GM12878 (cell line): Measurements from ENCODE around the gene CPO. TPM values are rescaled to one million over a fixed set of nuclear protein-coding genes. Genes with fewer than 3 reads are reported as not detected.

Experiments
- ATAC-seq: fragments of 200-7000 bp; cut with Tn5 transposase; 3 replicates; pipeline ENCODE4 v1.9.1; 2020; ENCODE audit warnings: mild to moderate bottlenecking, moderate library complexity
- BruUV-seq: library from RNA; stranded (reverse); fragments of 400-500 nt; replicated peaks from 2 replicates; lab custom pipeline; 2021; lab: Mats Ljungman, UMichigan
- CTCF ChIA-PET: fragments of 300-600 bp; sonication (Branson Sonifier 250); formaldehyde crosslinking; extraction: SDS; loops from one replicate; lab custom pipeline; 2021; ENCODE audit warnings: inconsistent platforms; lab: Yijun Ruan, JAX
- POLR2A ChIA-PET: fragments of 350-600 bp; formaldehyde crosslinking; extraction: SDS; loops from one replicate; lab custom pipeline; 2021; ENCODE audit warnings: inconsistent platforms; lab: Charles Lee
- RAD21 ChIA-PET: fragments of 300-600 bp; sonication (Branson Sonifier 250); formaldehyde crosslinking; loops from one replicate; lab custom pipeline; 2023; ENCODE audit warnings: antibody characterized with exemption; ENCODE audit not compliant: unreplicated experiment; lab: Charles Lee
- SMC1A ChIA-PET: fragments of 300-600 bp; sonication (Branson Sonifier 250); formaldehyde crosslinking; loops from one replicate; lab custom pipeline; 2023; ENCODE audit not compliant: unreplicated experiment, uncharacterized antibody; lab: Charles Lee
- DNase-seq: peaks from one replicate; pipeline ENCODE4 v3.0.0-alpha.2; 2011; ENCODE audit warnings: low read depth, low spot score
- FAIRE-seq: peaks from 3 replicates; lab custom pipeline; 2011; peaks lifted over from hg19 to GRCh38; lab: Jason Lieb, UNC
- H2AFZ ChIP-seq: 2 replicates; pipeline ENCODE4 v1.6.0; 2011; ENCODE audit warnings: low read depth, low read length, control low read depth; ENCODE audit not compliant: control insufficient read depth
- H3K27ac ChIP-seq: 2 replicates; pipeline ENCODE4 v1.5.1; 2011; ENCODE audit warnings: control low read depth; ENCODE audit not compliant: control insufficient read depth, insufficient read depth
- H3K27me3 ChIP-seq, 2 experiments: replicated peaks in 1 of 2; 2 replicates each; pipeline versions ENCODE4 v1.6.0 to v1.6.1; 2011; ENCODE audit warnings: low read length in 1 of 2; ENCODE audit not compliant: control insufficient read depth in 2 of 2, insufficient read depth in 2 of 2
- H3K36me3 ChIP-seq, 2 experiments: 2 replicates each; pipeline ENCODE4 v1.5.1; 2011; ENCODE audit warnings: low read length in 1 of 2; ENCODE audit not compliant: control insufficient read depth in 2 of 2, insufficient read depth in 2 of 2
- H3K4me1 ChIP-seq: 2 replicates; pipeline ENCODE4 v1.6.1; 2011; ENCODE audit warnings: mild to moderate bottlenecking, low read length, moderate library complexity, mixed read lengths; ENCODE audit not compliant: control insufficient read depth, insufficient read depth
- H3K4me2 ChIP-seq: 2 replicates; pipeline ENCODE4 v1.6.0; 2011; ENCODE audit warnings: control low read depth; ENCODE audit not compliant: control insufficient read depth, insufficient read depth
- H3K4me3 ChIP-seq: fragments of 200-600 bp; sonication (generic); 2 replicates; pipeline ENCODE4 v1.5.1; 2016
- H3K79me2 ChIP-seq: 2 replicates; pipeline ENCODE4 v1.6.0; 2011; ENCODE audit warnings: low read length; ENCODE audit not compliant: control insufficient read depth, insufficient read depth
- H3K9ac ChIP-seq: 2 replicates; pipeline ENCODE4 v1.8.0; 2011; ENCODE audit warnings: low read length, control low read depth, mixed read lengths; ENCODE audit not compliant: control insufficient read depth, insufficient read depth
- H3K9me3 ChIP-seq: replicated peaks from 3 replicates; pipeline ENCODE4 v1.5.1; 2011; ENCODE audit warnings: mild to moderate bottlenecking, low read length; ENCODE audit not compliant: control insufficient read depth, insufficient read depth
- H4K20me1 ChIP-seq: 2 replicates; pipeline ENCODE4 v1.6.0; 2011; ENCODE audit not compliant: control insufficient read depth, insufficient read depth
- ATF7 ChIP-seq: fragments of 450-650 bp; IDR thresholded peaks from 2 replicates; pipeline ENCODE4 v1.6.1; 2016; ENCODE audit warnings: low read depth, mild to moderate bottlenecking
- CBFB ChIP-seq: IDR thresholded peaks from 2 replicates; pipeline ENCODE4 v1.6.1; 2016; ENCODE audit warnings: antibody characterized with exemption, low read depth
- CEBPZ ChIP-seq: fragments of 150-350 bp; IDR thresholded peaks from 2 replicates; pipeline ENCODE4 v1.6.1; 2016; ENCODE audit warnings: low read depth, low read length
- CUX1 ChIP-seq: IDR thresholded peaks from 2 replicates; pipeline ENCODE4 v1.6.1; 2012; ENCODE audit warnings: improper control_type of control experiment, low read depth, low read length; ENCODE audit not compliant: insufficient replicate concordance
- MEF2B ChIP-seq: fragments of 450-650 bp; IDR thresholded peaks from 2 replicates; pipeline ENCODE4 v1.6.1; 2018; ENCODE audit warnings: mild to moderate bottlenecking, moderate library complexity; ENCODE audit not compliant: partially characterized antibody, poor library complexity, severe bottlenecking
- MYB ChIP-seq: fragments of 150-350 bp; IDR thresholded peaks from 2 replicates; pipeline ENCODE4 v1.6.1; 2014; ENCODE audit warnings: mild to moderate bottlenecking, low read depth, low read length, borderline replicate concordance
- NR2C2 ChIP-seq: IDR thresholded peaks from 2 replicates; pipeline ENCODE4 v1.6.1; 2011; ENCODE audit warnings: borderline replicate concordance, low read depth; ENCODE audit not compliant: control insufficient read depth, insufficient read length
- POLR2AphosphoS2 ChIP-seq: IDR thresholded peaks from 2 replicates; pipeline ENCODE4 v1.6.1; 2011; ENCODE audit warnings: low read depth, mild to moderate bottlenecking, low read length, improper control_type of control experiment, moderate library complexity
- RUNX3 ChIP-seq: IDR thresholded peaks from 2 replicates; pipeline ENCODE4 v1.6.1; 2012; ENCODE audit warnings: low read length, inconsistent platforms
- SRF ChIP-seq, 2 experiments: IDR thresholded peaks; 2 replicates each; pipeline ENCODE4 v1.6.1; 2011; ENCODE audit warnings: low read depth in 2 of 2, low read length in 2 of 2, mild to moderate bottlenecking in 1 of 2, moderate library complexity in 1 of 2
- STAT1 ChIP-seq: fragments of 450-650 bp; conservative IDR thresholded peaks from 2 replicates; pipeline ENCODE4 v1.6.1; 2014; ENCODE audit warnings: antibody characterized with exemption, mild to moderate bottlenecking
- STAT3 ChIP-seq: IDR thresholded peaks from 2 replicates; pipeline ENCODE4 v1.6.1; 2011; ENCODE audit warnings: low read depth, low read length, improper control_type of control experiment
- WGBS: methylation state at CpG from one replicate; pipeline ENCODE4 v1.1.6; 2016; ENCODE audit warnings: low lambda C conversion rate; ENCODE audit not compliant: insufficient replicate concordance, insufficient coverage; ENCODE audit errors: missing lambda C conversion rate; 5-methylcytosine and 5-hydroxymethylcytosine counted together
- in situ Hi-C: fragments of 300-500 bp; cut with MboI; formaldehyde crosslinking; loops from 9 replicates; pipeline ENCODE4 v1.14.3; 2018; ENCODE audit warnings: mixed read lengths
- intact Hi-C: fragments of 100-400 bp; cut with micrococcal nuclease; formaldehyde crosslinking; loops from one replicate; pipeline ENCODE4 v1.14.2; 2022; ENCODE audit not compliant: unreplicated experiment
- polyA plus RNA-seq, 11 experiments: library from polyadenylated mRNA; depleted of rRNA in 4 of 11; unstranded in 6 of 11; stranded (reverse) in 5 of 11; fragments of >200 nt; fragmentation: Nextera tagmentation in 4 of 11; fragmentation: Illumina TruSeq in 1 of 11; extraction: Ambion mirVana in 4 of 11; extraction: Trizol in 1 of 11; gene quantifications; 1 replicate in 1 of 11; 2 replicates in 10 of 11; pipeline versions ENCODE4 v1.2.1 to v1.2.3, GENCODE V29; 2011 to 2016; ENCODE audit warnings: inconsistent platforms in 2 of 11, missing spikeins in 2 of 11, low read depth in 1 of 11
- total RNA-seq, 4 experiments: library from RNA; depleted of rRNA in 3 of 4; stranded (reverse); fragments of >200 nt in 3 of 4; fragmentation: Illumina TruSeq in 1 of 4; extraction: Trizol in 1 of 4; gene quantifications; 2 replicates each; pipeline versions ENCODE4 v1.2.1 to v1.2.3, GENCODE V29; 2013 to 2021
- TF ChIP-seq, protein P1 (sequence below): fragments of 450-650 bp; formaldehyde crosslinking; IDR thresholded peaks from 2 replicates; pipeline ENCODE4 v1.4.0; 2022; ENCODE audit warnings: mild to moderate bottlenecking, moderate library complexity

The CPO gene
- total and polyA plus RNA-seq, 10 of the 15 experiments (the other 5 are each of a cell fraction or from before 2014, with no cell fraction given) = 0.13 to 0.14 TPM; not detected in 8

- RAD21 ChIA-PET = no interaction called here
- DNase-seq (no peak), ATAC-seq (no peak), FAIRE-seq (no peak)
- no peak overlapping the region for H2AFZ ChIP-seq
- no TSS peak for BruUV-seq
- H3K9me3 ChIP-seq = no peaks in the 10 kb centered on the region; the same call in 2 of the 3 replicates
- H3K27ac ChIP-seq = no peak overlapping the region
- WGBS = 22% methylated on average over 3 of the region's 3 CpGs
- H3K27me3 ChIP-seq = no peaks in the 10 kb centered on the region
- in situ Hi-C loops (no loop called here), intact Hi-C loops (no loop called here)
- no peak overlapping the region for H3K9ac ChIP-seq
- H3K4me3 ChIP-seq = no peak overlapping the region
- no peaks in the 10 kb centered on the region for H3K36me3 ChIP-seq
- POLR2A ChIA-PET = no interaction called here
- H3K4me2 ChIP-seq = no peak overlapping the region
- no peaks in the 10 kb centered on the region for H3K79me2 ChIP-seq
- H3K4me1 ChIP-seq = no peaks in the 10 kb centered on the region
- CTCF ChIA-PET = no interaction called here
- no peaks in the 10 kb centered on the region for H4K20me1 ChIP-seq
- SMC1A ChIA-PET = interaction anchor here (1.4 kb wide), 1 partner anchor 494 kb away, joined by 4 read pairs; no protein-coding TSS in a partner anchor
- TF ChIP-seq CUX1 (no peak), MEF2B (no peak), CBFB (no peak), ATF7 (no peak), CEBPZ (no peak), STAT3 (no peak), NR2C2 (no peak), RUNX3 (no peak), POLR2AphosphoS2 (no peak), STAT1 (no peak), MYB (no peak), SRF (IDR thresholded peaks at IDR 0.05; ENCODE audit: low read depth in 2 of 2, low read length in 2 of 2) (no peak)
- TF ChIP-seq, protein P1, sequence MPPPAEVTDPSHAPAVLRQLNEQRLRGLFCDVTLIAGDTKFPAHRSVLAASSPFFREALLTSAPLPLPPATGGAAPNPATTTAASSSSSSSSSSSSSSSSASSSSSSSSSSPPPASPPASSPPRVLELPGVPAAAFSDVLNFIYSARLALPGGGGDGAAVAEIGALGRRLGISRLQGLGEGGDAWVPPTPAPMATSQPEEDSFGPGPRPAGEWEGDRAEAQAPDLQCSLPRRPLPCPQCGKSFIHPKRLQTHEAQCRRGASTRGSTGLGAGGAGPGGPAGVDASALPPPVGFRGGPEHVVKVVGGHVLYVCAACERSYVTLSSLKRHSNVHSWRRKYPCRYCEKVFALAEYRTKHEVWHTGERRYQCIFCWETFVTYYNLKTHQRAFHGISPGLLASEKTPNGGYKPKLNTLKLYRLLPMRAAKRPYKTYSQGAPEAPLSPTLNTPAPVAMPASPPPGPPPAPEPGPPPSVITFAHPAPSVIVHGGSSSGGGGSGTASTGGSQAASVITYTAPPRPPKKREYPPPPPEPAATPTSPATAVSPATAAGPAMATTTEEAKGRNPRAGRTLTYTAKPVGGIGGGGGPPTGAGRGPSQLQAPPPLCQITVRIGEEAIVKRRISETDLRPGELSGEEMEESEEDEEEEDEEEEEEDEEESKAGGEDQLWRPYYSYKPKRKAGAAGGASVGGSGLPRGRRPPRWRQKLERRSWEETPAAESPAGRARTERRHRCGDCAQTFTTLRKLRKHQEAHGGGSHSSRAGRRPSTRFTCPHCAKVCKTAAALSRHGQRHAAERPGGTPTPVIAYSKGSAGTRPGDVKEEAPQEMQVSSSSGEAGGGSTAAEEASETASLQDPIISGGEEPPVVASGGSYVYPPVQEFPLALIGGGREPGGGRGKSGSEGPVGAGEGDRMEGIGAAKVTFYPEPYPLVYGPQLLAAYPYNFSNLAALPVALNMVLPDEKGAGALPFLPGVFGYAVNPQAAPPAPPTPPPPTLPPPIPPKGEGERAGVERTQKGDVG (CRISPR knock-in tag) = no peak
Observed at GRCh38 chr2:206979365-206979764, 40.0 kb downstream of the CPO start.
